ENCODE measurements around the gene RBM38.

The RBM38 gene

GRCh38 chr20:57448764-57449354 is 57.7 kb downstream of the RBM38 start:
- no peak overlapping the region for H2AFZ ChIP-seq (ENCODE audit: low read depth, low read length)
- H3K4me3 ChIP-seq (ENCODE audit: low read depth in 1 of 2, low read length in 2 of 2) = no peak overlapping the region
- no peak overlapping the region for H3K9ac ChIP-seq (ENCODE audit: low read depth, low read length)
- peaks cover 39% of the 10 kb centered on the region for H3K27me3 ChIP-seq (ENCODE audit: insufficient read depth, low read length, poor library complexity)
- no peaks in the 10 kb centered on the region for H3K36me3 ChIP-seq (ENCODE audit: insufficient read depth, low read length)
- H3K4me1 ChIP-seq (ENCODE audit: insufficient read depth, low read length) = no peaks in the 10 kb centered on the region
- no peaks in the 10 kb centered on the region for H3K79me2 ChIP-seq (ENCODE audit: insufficient read depth, low read length)
- TF ChIP-seq EZH2 (IDR thresholded peaks at IDR 0.05; ENCODE audit: borderline replicate concordance, low read depth, low read length, severe bottlenecking) (no peak), CTCF (IDR thresholded peaks at IDR 0.05; ENCODE audit: borderline replicate concordance, extremely low read depth, low read length, poor library complexity, severe bottlenecking) (no peak)
- no peak overlapping the region for H3K27ac ChIP-seq (ENCODE audit: low read length)
- DNase-seq (no peak), ATAC-seq (ENCODE audit: insufficient read depth, low read depth) (no peak)
- H3K4me2 ChIP-seq (ENCODE audit: insufficient read depth, low read length) = no peak overlapping the region
- no peaks in the 10 kb centered on the region for H3K9me3 ChIP-seq (ENCODE audit: insufficient read depth, low read length, severe bottlenecking)
- H4K20me1 ChIP-seq (ENCODE audit: insufficient read depth, low read length) = peaks cover 20% of the 10 kb centered on the region

- H3K4me2 ChIP-seq (ENCODE audit: insufficient read depth, low read length) = no peak overlapping the region
- H4K20me1 ChIP-seq (ENCODE audit: insufficient read depth, low read length) = peaks cover 20% of the 10 kb centered on the region
- no peaks in the 10 kb centered on the region for H3K4me1 ChIP-seq (ENCODE audit: insufficient read depth, low read length)
- no peaks in the 10 kb centered on the region for H3K79me2 ChIP-seq (ENCODE audit: insufficient read depth, low read length)
- TF ChIP-seq EZH2 (IDR thresholded peaks at IDR 0.05; ENCODE audit: borderline replicate concordance, low read depth, low read length, severe bottlenecking) (no peak), CTCF (IDR thresholded peaks at IDR 0.05; ENCODE audit: borderline replicate concordance, extremely low read depth, low read length, poor library complexity, severe bottlenecking) (no peak)
- no peak for DNase-seq
- H3K4me3 ChIP-seq (ENCODE audit: low read depth in 1 of 2, low read length in 2 of 2) = no peak overlapping the region
- no peaks in the 10 kb centered on the region for H3K9me3 ChIP-seq (ENCODE audit: insufficient read depth, low read length, severe bottlenecking)
- no peak overlapping the region for H3K27ac ChIP-seq (ENCODE audit: low read length)
- no peaks in the 10 kb centered on the region for H3K36me3 ChIP-seq (ENCODE audit: insufficient read depth, low read length)
- no peak for ATAC-seq (ENCODE audit: insufficient read depth, low read depth)
- H3K9ac ChIP-seq (ENCODE audit: low read depth, low read length) = no peak overlapping the region
- peaks cover 43% of the 10 kb centered on the region for H3K27me3 ChIP-seq (ENCODE audit: insufficient read depth, low read length, poor library complexity)
- no peak overlapping the region for H2AFZ ChIP-seq (ENCODE audit: low read depth, low read length)
Measured at GRCh38 chr20:57449398-57450354, 58.5 kb downstream of the RBM38 start.

- H3K27me3 ChIP-seq (ENCODE audit: insufficient read depth, low read length, poor library complexity) = peaks cover 40% of the 10 kb centered on the region
- no peaks in the 10 kb centered on the region for H3K79me2 ChIP-seq (ENCODE audit: insufficient read depth, low read length)
- no peak for ATAC-seq (ENCODE audit: insufficient read depth, low read depth)
- H4K20me1 ChIP-seq (ENCODE audit: insufficient read depth, low read length) = peaks cover 19% of the 10 kb centered on the region
- no peaks in the 10 kb centered on the region for H3K9me3 ChIP-seq (ENCODE audit: insufficient read depth, low read length, severe bottlenecking)
- no peak overlapping the region for H3K9ac ChIP-seq (ENCODE audit: low read depth, low read length)
- DNase-seq = no peak
- H3K27ac ChIP-seq (ENCODE audit: low read length) = no peak overlapping the region
- no peaks in the 10 kb centered on the region for H3K4me1 ChIP-seq (ENCODE audit: insufficient read depth, low read length)
- no peak overlapping the region for H2AFZ ChIP-seq (ENCODE audit: low read depth, low read length)
- no peaks in the 10 kb centered on the region for H3K36me3 ChIP-seq (ENCODE audit: insufficient read depth, low read length)
- no peak overlapping the region for H3K4me3 ChIP-seq (ENCODE audit: low read depth in 1 of 2, low read length in 2 of 2)
- TF ChIP-seq EZH2 (IDR thresholded peaks at IDR 0.05; ENCODE audit: borderline replicate concordance, low read depth, low read length, severe bottlenecking) (no peak), CTCF (IDR thresholded peaks at IDR 0.05; ENCODE audit: borderline replicate concordance, extremely low read depth, low read length, poor library complexity, severe bottlenecking) (no peak)
- no peak overlapping the region for H3K4me2 ChIP-seq (ENCODE audit: insufficient read depth, low read length)
Measured at GRCh38 chr20:57450419-57450818, 59.2 kb downstream of the RBM38 start.

Data from DND-41 (cell line).